Measurements from ENCODE around the gene OR5K2.

Gene OR5K2

DNA sequence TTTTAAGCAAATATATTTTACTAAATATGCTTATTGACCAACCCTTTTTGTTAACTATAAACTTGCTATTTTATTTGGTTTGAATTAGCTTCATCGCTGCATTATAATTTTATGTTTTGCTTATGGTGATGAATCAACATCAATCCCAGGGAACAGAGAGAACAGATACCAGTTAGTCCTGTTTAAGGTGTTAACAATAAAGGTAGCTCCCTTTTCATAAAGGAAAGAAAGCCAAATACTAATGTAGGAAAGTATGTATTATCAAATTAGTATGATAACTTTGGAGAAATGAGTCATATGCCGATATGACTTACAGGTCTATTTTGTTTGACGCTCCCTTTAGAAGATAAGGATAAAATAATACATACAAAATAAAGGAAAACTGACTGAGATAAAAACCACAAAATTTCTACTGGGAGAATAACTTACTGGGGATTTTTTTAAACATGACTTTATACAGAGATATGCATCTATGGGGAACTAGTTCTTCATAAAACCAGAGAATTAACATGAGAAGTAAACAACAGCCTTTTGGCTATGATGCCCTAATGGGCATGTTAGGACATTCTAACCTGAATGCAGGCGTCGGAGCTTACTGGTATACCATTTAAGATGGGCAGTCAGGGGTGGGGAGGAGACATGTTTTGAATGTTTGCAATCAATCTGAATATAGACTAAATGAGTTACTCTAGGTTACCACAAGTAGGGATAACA is 4.5 kb downstream of the OR5K2 start:
- no peaks in the 10 kb centered on the region for H3K27me3 ChIP-seq (ENCODE audit: control insufficient read depth, insufficient read depth, low read length)
- H3K36me3 ChIP-seq (ENCODE audit: control insufficient read depth, insufficient read depth, low read length), result no peaks in the 10 kb centered on the region
- H3K9ac ChIP-seq (ENCODE audit: low read depth, low read length), result no peak overlapping the region
- H3K4me3 ChIP-seq (ENCODE audit: low read depth, low read length), result no peak overlapping the region
- no peaks in the 10 kb centered on the region for H3K9me3 ChIP-seq (ENCODE audit: control insufficient read depth, insufficient read depth, low read length)
- H3K4me1 ChIP-seq (ENCODE audit: control insufficient read depth, insufficient read depth, low read length), result no peaks in the 10 kb centered on the region

DNA sequence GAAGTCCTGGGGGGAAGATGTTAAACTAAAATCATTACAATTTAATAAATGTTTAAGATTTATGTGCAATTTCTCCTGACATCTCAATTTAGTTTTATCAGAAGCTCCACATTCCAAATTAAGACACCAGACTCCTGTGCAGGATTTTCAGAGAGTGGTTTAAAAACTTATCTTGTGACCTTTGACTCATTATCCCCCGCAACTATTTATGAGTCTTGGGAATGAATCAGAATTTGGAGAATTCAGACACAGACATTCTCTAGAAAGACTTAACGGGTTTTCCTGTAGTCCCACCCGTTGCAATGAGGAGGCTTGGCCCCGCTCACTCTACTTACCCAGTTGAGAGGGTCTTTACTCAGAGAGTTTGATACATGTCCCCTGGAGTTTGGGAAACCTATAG is 7.1 kb downstream of the OR5K2 start:
- H3K9me3 ChIP-seq (ENCODE audit: control insufficient read depth, insufficient read depth, low read length), result no peaks in the 10 kb centered on the region
- H3K36me3 ChIP-seq (ENCODE audit: control insufficient read depth, insufficient read depth, low read length), result no peaks in the 10 kb centered on the region
- no peaks in the 10 kb centered on the region for H3K27me3 ChIP-seq (ENCODE audit: control insufficient read depth, insufficient read depth, low read length)
- H3K9ac ChIP-seq (ENCODE audit: low read depth, low read length), result no peak overlapping the region
- no peaks in the 10 kb centered on the region for H3K4me1 ChIP-seq (ENCODE audit: control insufficient read depth, insufficient read depth, low read length)
- no peak overlapping the region for H3K4me3 ChIP-seq (ENCODE audit: low read depth, low read length)

DNA sequence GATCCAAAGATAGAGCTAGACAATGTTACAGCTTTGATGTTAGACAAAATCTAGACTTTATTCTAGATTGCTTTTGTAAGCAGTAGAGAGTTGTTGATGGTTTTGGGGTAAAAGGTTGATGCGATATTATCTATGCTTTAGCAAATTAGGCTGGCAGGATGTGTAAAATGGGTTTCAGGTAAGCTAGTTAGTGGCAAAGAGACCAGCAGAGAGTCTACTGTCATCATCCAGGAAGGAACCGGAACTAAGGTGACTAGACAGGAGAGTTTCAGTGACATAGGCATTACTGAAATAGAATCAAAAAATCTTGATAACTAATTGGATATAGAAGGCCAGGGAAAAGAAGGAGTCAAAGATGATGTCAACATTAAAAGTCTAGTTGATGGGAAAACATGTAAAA is 11.1 kb downstream of the OR5K2 start:
- Histone ChIP-seq H3K4me3 (ENCODE audit: low read depth, low read length) (no peak overlapping the region), H3K4me1 (ENCODE audit: control insufficient read depth, insufficient read depth, low read length) (no peaks in the 10 kb centered on the region), H3K36me3 (ENCODE audit: control insufficient read depth, insufficient read depth, low read length) (no peaks in the 10 kb centered on the region), H3K27me3 (ENCODE audit: control insufficient read depth, insufficient read depth, low read length) (no peaks in the 10 kb centered on the region), H3K9me3 (ENCODE audit: control insufficient read depth, insufficient read depth, low read length) (no peaks in the 10 kb centered on the region), H3K9ac (ENCODE audit: low read depth, low read length) (no peak overlapping the region)

DNA sequence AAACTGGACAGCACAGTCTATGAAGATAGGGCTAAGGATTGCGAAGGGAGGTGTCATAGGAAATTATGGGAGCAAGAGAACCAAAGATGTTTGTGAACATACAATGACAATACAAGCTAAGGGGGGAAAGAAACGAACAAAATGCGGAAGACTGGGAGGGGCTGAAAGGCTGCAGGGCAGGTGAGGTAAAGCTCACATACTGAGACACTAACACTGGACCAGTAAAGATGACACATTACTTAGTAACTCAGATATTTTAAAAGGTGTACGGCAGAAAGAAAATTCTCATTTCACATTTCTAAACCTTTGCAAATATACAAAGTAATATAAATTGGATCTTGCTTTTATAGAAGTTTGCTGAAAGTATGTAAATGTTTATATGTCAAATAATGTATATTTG is 15.1 kb downstream of the OR5K2 start:
- no peaks in the 10 kb centered on the region for H3K9me3 ChIP-seq (ENCODE audit: control insufficient read depth, insufficient read depth, low read length)
- no peak overlapping the region for H3K9ac ChIP-seq (ENCODE audit: low read depth, low read length)
- peaks cover 3% of the 10 kb centered on the region for H3K36me3 ChIP-seq (ENCODE audit: control insufficient read depth, insufficient read depth, low read length)
- no peaks in the 10 kb centered on the region for H3K27me3 ChIP-seq (ENCODE audit: control insufficient read depth, insufficient read depth, low read length)
- H3K4me3 ChIP-seq (ENCODE audit: low read depth, low read length), result no peak overlapping the region
- H3K4me1 ChIP-seq (ENCODE audit: control insufficient read depth, insufficient read depth, low read length), result peaks cover 6% of the 10 kb centered on the region

DNA sequence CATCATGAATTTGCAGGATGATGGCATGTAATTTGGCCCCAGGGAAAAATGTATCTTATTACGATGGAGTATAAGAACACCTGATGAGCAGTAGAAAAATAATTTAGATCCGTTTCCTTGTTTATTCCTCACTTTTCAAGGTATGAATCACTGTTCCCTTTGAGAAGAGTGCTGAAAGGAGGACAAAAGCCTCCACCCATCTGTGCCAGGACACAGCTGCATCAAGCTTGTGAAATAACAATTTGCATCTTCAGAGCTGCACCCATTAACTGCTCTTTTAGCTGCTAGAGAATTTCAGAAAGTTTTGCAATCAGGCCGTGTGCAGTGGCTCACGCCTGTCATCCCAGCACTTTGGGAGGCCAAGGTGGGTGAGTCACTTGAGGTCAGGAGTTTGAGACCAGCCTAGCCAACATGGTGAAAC is 15.6 kb downstream of the OR5K2 start:
- Histone ChIP-seq H3K4me1 (ENCODE audit: control insufficient read depth, insufficient read depth, low read length) (peaks cover 6% of the 10 kb centered on the region), H3K36me3 (ENCODE audit: control insufficient read depth, insufficient read depth, low read length) (peaks cover 3% of the 10 kb centered on the region), H3K9me3 (ENCODE audit: control insufficient read depth, insufficient read depth, low read length) (no peaks in the 10 kb centered on the region), H3K27me3 (ENCODE audit: control insufficient read depth, insufficient read depth, low read length) (no peaks in the 10 kb centered on the region), H3K9ac (ENCODE audit: low read depth, low read length) (no peak overlapping the region), H3K4me3 (ENCODE audit: low read depth, low read length) (no peak overlapping the region)

DNA sequence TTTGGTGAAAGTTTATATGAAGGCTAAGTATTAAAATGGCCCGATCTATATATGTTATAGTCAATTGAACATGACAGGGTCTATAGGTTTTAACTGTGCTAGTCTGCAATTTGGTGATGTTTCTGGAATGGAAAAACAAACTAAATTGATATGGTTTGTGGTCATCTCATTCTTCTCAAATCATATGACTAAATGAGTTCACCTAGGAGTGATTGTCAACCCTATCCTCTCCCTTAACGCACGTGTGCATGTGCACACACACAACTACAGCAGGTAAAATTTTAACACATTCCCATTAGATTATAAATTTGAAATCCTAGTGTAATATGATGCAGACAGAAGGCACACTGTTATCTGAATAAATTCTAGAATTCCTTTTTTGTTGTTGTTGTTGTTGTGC is 16.3 kb downstream of the OR5K2 start:
- H3K27me3 ChIP-seq (ENCODE audit: control insufficient read depth, insufficient read depth, low read length), result no peaks in the 10 kb centered on the region
- peaks cover 3% of the 10 kb centered on the region for H3K36me3 ChIP-seq (ENCODE audit: control insufficient read depth, insufficient read depth, low read length)
- H3K9ac ChIP-seq (ENCODE audit: low read depth, low read length), result no peak overlapping the region
- H3K9me3 ChIP-seq (ENCODE audit: control insufficient read depth, insufficient read depth, low read length), result no peaks in the 10 kb centered on the region
- H3K4me3 ChIP-seq (ENCODE audit: low read depth, low read length), result no peak overlapping the region
- H3K4me1 ChIP-seq (ENCODE audit: control insufficient read depth, insufficient read depth, low read length), result peaks cover 9% of the 10 kb centered on the region

DNA sequence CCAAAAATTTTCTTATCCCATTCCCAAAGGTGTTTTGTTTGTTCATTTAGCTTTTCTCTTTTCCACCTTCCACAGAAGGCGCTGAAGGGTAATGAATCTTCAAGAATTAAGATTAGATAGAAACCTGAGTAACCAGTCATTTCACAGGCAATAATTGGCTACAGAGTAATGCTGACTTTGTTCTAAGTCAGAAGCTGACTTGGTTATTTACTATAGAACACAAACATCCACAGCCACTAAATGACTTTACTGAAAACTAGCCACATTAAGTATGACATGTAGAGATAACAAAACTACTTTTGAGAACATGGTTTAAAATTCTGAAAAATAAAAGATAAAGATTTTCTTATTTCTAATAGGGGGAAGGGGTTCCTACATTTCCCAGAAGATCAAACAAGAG is 17.5 kb downstream of the OR5K2 start:
- Histone ChIP-seq H3K4me1 (ENCODE audit: control insufficient read depth, insufficient read depth, low read length) (peaks cover 9% of the 10 kb centered on the region), H3K4me3 (ENCODE audit: low read depth, low read length) (no peak overlapping the region), H3K36me3 (ENCODE audit: control insufficient read depth, insufficient read depth, low read length) (peaks cover 3% of the 10 kb centered on the region), H3K27me3 (ENCODE audit: control insufficient read depth, insufficient read depth, low read length) (no peaks in the 10 kb centered on the region), H3K9ac (ENCODE audit: low read depth, low read length) (no peak overlapping the region), H3K9me3 (ENCODE audit: control insufficient read depth, insufficient read depth, low read length) (no peaks in the 10 kb centered on the region)

DNA sequence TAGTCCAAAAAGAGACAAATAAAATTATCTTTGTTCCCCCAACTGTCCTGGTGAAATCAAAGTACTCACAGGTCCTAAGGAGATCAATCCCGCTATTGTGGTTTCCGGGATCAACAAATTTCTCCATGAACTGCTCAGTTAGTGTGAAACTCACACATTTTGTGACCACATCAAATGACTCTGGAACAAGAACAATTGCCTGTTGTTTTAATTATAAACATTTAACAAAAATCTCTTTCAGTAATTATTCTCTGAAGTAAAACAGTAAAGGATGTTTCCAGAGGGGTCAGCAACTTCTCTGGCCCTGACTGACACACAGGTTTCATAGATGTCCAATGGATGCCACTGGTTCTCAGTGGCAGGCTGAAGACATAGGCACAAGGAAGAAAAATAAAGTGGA is 21.3 kb downstream of the OR5K2 start:
- H3K9ac ChIP-seq (ENCODE audit: low read depth, low read length), result no peak overlapping the region
- H3K4me3 ChIP-seq (ENCODE audit: low read depth, low read length), result no peak overlapping the region
- no peaks in the 10 kb centered on the region for H3K27me3 ChIP-seq (ENCODE audit: control insufficient read depth, insufficient read depth, low read length)
- peaks cover 9% of the 10 kb centered on the region for H3K4me1 ChIP-seq (ENCODE audit: control insufficient read depth, insufficient read depth, low read length)
- no peaks in the 10 kb centered on the region for H3K9me3 ChIP-seq (ENCODE audit: control insufficient read depth, insufficient read depth, low read length)
- H3K36me3 ChIP-seq (ENCODE audit: control insufficient read depth, insufficient read depth, low read length), result peaks cover 3% of the 10 kb centered on the region

DNA sequence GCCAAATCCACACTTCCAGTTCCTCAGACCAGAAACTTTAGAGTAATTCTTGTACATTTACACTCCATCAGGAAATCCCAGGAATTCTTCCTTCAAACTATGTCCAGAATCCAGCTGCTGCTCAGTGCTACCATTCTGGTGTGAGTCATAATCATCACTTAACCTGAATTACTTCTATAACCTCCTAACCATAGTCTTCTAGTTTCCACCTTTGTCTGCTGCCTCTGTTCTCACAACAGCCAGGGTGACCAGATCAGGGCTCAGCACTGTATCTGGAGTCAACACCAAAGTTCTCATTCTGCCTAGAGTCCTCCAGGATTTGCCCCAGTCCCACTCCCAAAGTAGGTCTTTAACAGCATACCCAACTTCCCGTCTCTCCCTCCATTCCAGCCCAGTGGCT is 21.9 kb downstream of the OR5K2 start:
- no peak overlapping the region for H3K9ac ChIP-seq (ENCODE audit: low read depth, low read length)
- no peaks in the 10 kb centered on the region for H3K27me3 ChIP-seq (ENCODE audit: control insufficient read depth, insufficient read depth, low read length)
- no peak overlapping the region for H3K4me3 ChIP-seq (ENCODE audit: low read depth, low read length)
- H3K9me3 ChIP-seq (ENCODE audit: control insufficient read depth, insufficient read depth, low read length), result no peaks in the 10 kb centered on the region
- H3K4me1 ChIP-seq (ENCODE audit: control insufficient read depth, insufficient read depth, low read length), result peaks cover 9% of the 10 kb centered on the region
- peaks cover 3% of the 10 kb centered on the region for H3K36me3 ChIP-seq (ENCODE audit: control insufficient read depth, insufficient read depth, low read length)

DNA sequence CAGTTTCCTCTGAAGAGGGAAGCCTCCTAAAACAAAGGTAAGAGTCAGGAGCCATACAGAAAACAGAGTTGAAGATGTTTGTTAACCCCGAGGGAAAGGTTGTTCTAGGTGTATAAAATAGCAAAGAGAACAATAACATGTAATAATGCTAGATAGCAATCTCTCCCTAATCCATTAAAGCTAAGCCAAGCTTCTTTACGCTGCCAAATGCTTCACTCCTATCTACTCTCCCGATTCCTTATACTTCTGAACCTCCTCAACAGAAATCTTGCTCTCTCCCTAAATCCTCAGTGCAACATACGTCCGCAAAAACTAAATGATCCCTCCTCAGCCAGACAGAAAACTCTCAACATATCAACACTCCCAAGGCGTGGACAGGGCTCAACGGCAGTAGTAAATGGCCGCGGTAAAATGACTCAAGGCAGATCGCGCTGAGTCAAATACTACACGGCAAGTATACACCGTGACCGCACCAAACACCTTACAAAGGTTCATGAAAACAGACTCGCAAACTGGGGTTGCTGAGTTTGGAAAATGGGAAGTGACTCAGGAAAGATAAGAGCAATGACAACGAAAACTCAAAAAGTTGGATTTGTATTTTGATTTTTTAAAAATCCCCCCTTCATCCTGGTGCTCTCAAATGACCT is 24.5 kb downstream of the OR5K2 start:
- H3K27me3 ChIP-seq (ENCODE audit: control insufficient read depth, insufficient read depth, low read length), result no peaks in the 10 kb centered on the region
- H3K9me3 ChIP-seq (ENCODE audit: control insufficient read depth, insufficient read depth, low read length), result no peaks in the 10 kb centered on the region
- peak overlapping the region; percentile 91 for H3K9ac ChIP-seq (ENCODE audit: low read depth, low read length)
- H3K4me3 ChIP-seq (ENCODE audit: low read depth, low read length), result peak overlapping the region; percentile 82
- H3K4me1 ChIP-seq (ENCODE audit: control insufficient read depth, insufficient read depth, low read length), result peaks cover 6% of the 10 kb centered on the region
- H3K36me3 ChIP-seq (ENCODE audit: control insufficient read depth, insufficient read depth, low read length), result no peaks in the 10 kb centered on the region

DNA sequence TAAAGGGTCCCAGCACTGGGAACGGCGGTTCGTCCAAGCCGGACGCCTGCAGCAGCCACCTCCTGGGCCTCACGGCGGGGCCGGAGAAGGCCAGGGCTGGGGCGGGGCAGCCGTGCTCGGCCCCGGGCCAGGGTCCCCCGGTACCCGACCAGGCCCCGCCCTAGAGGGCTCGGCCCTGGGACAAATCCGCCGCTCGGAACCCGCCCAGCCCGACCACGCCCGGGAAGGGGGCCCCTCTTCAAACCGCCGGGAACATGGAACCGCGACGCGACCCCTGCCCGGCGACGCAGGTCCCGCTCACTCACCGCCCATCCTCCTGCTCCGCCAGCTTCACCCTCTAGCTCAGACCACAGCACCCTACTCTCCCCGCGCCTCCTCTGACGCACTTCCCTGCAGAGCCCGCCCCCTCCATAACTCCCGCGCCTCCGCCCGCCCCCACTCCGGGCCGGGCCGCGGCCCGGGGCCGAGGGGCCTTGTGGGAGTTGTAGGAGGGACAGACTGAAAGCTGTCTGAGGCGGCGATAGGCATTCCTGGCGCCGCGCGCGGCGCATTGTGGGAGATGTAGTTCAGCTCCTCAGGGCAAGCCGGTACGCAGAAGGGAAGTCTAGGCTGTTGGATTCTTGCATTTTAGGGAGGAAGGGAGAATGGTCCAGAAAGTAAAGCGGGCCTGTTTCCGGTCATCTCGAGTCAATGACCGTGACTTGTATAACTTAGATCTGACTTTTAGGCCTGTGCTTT is 25.2 kb downstream of the OR5K2 start, which contains the start of gene CLDND1:
Gene CLDND1, minus strand, starts transcription at position 359 of the 738 bp plus-strand sequence. CDS start 1,478 bp downstream, outside the sequence.
- peaks cover 3% of the 10 kb centered on the region for H3K4me1 ChIP-seq (ENCODE audit: control insufficient read depth, insufficient read depth, low read length)
- H3K4me3 ChIP-seq (ENCODE audit: low read depth, low read length), result peak within 1 kb of the TSS; percentile 82
- no peaks in the 10 kb centered on the region for H3K27me3 ChIP-seq (ENCODE audit: control insufficient read depth, insufficient read depth, low read length)
- no peaks in the 10 kb centered on the region for H3K36me3 ChIP-seq (ENCODE audit: control insufficient read depth, insufficient read depth, low read length)
- peak within 1 kb of the TSS; percentile 91 for H3K9ac ChIP-seq (ENCODE audit: low read depth, low read length)
- no peaks in the 10 kb centered on the region for H3K9me3 ChIP-seq (ENCODE audit: control insufficient read depth, insufficient read depth, low read length)

DNA sequence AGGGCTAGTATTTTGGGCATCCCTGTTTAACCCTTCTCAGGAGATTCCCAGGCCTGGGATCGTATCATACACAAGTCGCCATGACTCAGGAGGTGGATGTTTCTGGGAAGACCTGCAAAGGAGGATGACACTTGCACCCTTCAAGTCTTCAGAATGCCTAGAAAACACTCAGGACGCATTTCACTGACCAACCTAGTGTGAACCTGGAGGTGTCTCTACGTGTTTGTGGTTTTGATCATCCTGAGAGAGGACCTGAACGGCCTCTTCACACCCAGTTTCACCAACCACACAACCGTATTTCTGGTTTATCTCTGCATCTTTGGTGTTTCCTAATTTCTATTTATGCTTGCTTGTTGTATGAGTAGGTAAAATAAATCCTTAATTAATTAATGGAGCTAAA is 28.0 kb downstream of the OR5K2 start:
- Histone ChIP-seq H3K4me1 (ENCODE audit: control insufficient read depth, insufficient read depth, low read length) (peaks cover 2% of the 10 kb centered on the region), H3K36me3 (ENCODE audit: control insufficient read depth, insufficient read depth, low read length) (no peaks in the 10 kb centered on the region), H3K9ac (ENCODE audit: low read depth, low read length) (no peak overlapping the region), H3K9me3 (ENCODE audit: control insufficient read depth, insufficient read depth, low read length) (no peaks in the 10 kb centered on the region), H3K4me3 (ENCODE audit: low read depth, low read length) (no peak overlapping the region), H3K27me3 (ENCODE audit: control insufficient read depth, insufficient read depth, low read length) (no peaks in the 10 kb centered on the region)

All from iPS-15b (cell line).